HG03064 (cell line): ENCODE measurements around the gene EMSY.

Experiments used
- ATAC-seq: cut with Tn5 transposase; IDR thresholded peaks from one replicate; pipeline ENCODE4 v1.9.1; 2021; ENCODE audit warnings: low read depth; ENCODE audit not compliant: unreplicated experiment

EMSY gene

DNA sequence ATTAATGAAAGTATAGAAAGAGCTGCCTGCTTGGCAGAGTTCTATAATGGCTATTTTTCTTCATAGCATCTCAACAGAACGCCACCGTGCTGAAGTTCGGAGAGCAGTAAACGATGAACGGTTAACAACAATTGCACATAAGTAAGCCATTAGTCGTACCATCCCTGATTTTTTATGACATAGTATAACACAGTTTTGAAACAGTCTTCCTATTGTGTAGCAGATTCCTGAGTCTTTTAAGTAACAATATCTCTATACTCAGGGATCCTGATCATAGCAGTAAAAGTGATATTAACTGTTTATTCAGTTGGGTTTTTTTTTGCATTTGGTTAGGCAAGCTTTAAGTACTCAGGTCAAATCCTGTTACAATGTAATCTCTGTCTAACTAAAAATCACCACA is 8.4 kb downstream of the EMSY start:
- no peak for ATAC-seq

DNA sequence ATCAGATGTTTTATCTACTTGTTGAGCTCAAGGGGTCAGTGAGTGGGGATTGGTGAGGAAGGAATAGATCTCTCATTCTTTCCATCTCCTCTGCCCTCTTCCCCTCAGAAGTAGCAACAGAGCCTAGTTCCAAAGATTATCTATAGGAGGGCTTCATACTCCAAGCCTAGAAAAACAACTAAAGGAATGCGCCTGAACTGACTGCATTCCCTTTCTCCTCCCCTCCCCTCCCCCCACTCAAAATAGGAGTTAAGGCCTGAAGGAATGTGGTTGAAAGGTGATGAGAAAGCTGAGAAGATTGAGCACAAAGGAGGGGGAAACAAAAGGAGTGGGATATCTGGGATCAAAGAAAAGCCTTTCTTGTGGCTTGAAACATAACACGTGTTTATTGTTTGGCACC is 10.5 kb downstream of the EMSY start:
- ATAC-seq: no peak

DNA sequence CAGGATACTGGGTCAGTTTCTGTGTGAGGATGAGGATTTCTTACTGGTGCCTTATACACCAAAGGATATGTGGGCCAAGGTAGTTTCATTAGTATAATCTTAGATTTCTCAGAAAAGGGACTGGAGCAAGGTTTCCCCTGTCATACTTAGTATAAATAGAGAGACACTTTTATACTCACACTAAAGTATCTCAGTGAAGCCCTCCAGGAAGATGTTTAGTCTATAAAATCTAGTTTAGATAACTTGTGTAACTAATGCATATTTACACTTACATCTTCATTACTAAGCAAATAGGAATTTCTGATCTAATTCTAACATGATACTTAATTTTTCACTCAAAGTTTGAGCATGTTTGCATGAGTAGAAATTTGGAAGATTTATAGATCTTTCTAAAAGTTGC is 11.1 kb downstream of the EMSY start:
- no peak for ATAC-seq

DNA sequence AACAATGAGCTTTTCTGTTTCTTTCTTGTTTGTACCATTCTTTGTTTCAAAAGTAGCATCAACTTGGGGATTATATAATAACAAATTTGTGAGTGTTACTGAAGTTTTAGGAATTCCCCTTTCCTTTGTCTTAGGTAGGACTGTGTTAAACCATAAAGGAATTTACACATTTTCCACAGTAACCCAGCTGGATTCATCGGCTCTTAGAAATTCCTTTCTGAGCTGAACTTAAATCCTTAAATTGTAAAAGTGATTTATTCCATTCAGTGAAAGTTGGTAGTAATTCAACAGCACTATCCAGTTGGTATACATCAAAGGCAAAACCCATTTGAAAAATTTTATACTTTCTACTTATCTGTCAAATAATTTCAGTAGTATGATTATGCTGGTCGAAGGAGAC is 11.8 kb downstream of the EMSY start:
- no peak for ATAC-seq

DNA sequence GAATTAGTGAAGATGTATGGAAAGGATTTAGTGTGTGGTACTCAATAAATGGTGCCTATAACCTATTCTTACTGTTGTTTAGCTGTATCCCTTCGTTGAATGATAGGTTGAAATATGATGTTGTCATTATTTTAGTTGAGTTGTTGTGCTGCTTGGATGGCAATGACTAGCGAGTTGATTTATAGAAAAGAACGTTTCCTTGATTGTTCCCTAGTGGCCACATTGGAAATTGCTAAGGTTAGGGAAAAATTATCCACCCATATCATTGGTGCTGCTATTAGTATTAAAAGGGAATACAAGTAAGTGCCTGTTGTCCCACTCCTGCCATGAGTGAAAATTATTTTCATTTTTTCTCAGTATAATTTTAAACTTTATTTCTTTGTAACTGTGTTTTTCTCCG is 14.5 kb downstream of the EMSY start:
- no peak for ATAC-seq

DNA sequence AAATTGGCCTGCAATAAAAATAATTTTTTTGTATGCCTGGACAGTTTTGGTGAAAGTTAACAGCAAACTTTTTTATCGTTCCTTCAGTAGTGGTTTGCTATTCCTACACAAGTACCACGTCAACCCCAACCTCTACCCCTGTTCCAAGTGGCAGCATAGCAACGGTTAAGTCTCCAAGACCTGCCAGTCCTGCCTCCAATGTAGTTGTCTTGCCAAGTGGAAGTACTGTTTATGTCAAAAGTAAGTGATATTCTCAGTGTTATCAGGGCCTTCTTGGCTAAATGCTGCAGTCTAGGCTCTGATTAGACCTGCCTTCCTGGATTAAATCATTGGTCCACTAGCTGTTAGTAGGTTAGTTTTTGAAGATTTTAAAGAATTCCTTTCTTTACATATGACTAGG is 15.0 kb downstream of the EMSY start:
- ATAC-seq: no peak

DNA sequence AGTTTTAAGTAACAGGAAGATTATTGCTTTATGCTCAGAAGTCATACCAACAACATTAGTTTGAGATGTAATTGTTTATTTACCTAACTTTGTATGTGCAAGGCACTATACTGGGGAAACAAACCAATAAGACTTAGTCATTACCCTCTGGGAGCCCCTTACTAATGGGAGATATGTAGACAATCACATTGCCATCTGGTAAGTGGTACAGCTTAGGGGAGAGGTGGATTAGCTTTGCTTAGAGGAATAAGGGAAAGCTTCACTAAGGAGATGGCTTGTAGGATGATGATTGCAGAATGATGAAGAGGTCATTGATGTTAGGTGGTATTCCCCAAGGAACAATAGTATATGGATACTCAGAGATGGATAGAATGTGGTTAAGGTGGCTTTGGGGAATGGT is 17.5 kb downstream of the EMSY start:
- no peak for ATAC-seq

DNA sequence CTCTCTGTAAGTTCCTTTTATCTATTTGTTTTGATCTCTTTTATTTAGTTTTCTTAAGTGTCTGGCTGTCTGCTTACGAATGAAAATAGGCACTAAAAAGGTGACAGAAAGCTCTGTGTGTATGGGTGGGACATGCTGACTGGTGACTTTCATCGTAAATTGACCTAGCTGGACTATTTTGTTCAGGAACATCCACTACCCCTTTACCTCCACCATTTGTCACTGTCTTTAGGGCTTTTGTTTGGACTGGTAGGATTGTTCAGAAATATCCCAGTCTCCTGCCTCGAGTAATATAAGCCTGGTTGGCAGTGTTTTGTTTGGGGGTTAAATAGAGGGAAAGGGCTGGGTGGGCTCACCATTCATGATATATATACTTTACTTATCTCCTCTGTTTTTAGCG is 20.9 kb downstream of the EMSY start:
- ATAC-seq: no peak

DNA sequence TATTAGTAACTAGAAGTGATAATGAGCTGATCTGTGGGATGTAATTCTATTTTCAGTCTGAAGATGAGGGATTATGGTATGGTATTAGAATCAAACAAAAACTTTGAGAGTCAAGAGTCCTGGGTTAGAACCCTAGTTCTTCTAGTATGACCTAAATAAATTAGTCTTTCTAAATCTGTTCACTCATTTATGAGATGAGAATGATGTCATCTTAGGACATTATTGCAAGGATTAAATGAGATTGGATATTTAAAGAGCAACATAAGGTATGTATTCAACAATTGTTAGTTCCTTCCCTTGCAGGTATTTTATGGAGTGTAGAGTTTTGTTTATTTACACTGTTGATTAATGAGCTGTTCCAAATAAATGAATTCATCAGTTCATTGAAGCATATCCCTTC is 21.8 kb downstream of the EMSY start:
- no peak for ATAC-seq

DNA sequence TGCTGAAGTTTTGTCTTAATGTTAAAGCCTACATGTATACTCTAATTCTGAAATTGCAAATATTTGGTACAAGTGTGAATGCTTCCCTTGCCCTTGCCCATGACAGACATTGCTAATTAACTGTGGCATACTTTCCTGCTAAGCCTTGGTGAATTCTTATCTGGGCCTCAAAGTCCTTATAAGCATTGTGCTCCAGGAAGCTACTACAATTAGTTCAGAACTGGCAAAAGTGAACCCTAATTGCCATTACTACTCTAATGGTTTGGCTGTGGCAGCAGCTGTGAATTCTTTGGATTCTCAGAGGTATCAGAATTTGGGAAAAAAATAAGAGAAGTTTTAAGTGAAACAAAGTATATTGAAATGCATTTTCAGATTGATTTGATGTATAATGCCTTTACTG is 24.3 kb downstream of the EMSY start:
- no peak for ATAC-seq

DNA sequence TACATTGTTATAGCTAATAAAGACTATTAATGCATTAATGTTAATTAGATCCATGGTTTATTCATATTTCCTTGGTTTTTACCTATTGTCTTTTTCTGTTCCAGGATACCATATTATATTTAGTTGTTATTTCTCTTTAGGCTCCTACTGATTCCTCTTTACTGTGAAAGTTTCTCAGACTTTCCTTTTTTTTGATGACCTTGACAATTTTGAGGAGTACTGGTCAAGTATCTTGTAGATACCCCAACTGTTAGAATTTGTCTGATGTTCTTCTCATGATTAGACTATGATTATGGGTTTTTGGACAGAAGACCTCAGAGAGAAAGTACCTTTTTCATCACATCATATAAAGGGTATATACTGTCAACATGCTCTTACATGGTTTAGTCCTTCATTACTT is 26.6 kb downstream of the EMSY start:
- ATAC-seq: no peak

DNA sequence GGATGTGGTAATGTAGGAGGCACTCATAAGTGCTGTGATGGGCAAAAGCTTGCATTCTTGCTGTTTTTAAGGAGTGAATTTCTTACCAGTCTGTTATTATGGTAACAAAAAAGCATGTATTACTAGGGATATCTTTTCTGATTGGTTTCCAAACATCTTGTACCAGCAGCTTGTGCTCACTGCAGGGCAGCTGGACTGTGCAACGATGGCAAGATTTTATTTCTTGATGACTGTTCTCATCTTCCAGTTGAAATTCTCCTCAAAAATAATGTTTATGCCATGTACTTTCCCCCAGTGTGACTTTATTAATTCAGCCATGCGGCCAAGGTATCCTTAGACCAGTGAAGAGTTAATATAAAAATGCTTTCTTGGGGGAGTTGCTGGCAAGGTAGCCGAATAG is 35.4 kb downstream of the EMSY start:
- ATAC-seq: no peak

DNA sequence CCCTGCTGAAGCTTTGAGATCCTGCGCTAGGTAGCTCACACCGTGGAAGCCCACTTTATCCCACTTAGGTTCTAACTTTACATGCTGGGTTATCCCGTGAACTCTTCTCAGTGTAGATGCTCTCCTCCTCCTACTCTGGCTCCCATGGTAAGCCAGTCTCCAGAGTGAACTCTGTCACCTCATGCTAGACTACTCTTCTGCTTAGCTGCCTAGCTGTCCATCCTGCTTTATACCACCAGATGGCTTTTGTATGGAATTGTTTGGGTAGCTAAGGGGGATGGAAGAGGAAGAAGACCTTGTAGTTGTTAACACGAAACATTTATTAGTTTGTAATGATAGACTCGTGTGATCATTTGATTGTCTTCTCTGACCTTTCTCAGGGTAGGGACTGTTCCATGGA is 46.8 kb downstream of the EMSY start:
- no peak for ATAC-seq

DNA sequence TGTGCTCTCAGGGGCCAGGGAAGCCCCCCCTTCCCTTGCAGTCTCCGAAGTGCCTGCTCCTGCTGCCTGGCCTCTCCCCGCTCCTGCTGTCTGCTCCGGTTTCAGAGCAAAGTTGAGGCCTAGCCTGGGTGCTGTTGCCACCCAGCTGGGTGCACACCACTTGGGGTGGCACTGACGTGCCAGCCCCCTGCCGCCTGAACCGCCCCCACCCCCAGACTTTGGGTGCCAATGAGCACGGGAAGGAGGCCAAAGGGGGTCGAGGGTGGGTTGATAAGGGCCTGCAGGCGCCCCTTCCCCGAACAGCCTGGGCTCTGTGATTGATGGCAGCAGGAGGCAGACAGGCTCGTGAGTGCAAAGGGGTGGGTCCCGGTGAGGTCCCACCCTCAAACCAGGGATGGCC is 48.2 kb downstream of the EMSY start:
- no peak for ATAC-seq

DNA sequence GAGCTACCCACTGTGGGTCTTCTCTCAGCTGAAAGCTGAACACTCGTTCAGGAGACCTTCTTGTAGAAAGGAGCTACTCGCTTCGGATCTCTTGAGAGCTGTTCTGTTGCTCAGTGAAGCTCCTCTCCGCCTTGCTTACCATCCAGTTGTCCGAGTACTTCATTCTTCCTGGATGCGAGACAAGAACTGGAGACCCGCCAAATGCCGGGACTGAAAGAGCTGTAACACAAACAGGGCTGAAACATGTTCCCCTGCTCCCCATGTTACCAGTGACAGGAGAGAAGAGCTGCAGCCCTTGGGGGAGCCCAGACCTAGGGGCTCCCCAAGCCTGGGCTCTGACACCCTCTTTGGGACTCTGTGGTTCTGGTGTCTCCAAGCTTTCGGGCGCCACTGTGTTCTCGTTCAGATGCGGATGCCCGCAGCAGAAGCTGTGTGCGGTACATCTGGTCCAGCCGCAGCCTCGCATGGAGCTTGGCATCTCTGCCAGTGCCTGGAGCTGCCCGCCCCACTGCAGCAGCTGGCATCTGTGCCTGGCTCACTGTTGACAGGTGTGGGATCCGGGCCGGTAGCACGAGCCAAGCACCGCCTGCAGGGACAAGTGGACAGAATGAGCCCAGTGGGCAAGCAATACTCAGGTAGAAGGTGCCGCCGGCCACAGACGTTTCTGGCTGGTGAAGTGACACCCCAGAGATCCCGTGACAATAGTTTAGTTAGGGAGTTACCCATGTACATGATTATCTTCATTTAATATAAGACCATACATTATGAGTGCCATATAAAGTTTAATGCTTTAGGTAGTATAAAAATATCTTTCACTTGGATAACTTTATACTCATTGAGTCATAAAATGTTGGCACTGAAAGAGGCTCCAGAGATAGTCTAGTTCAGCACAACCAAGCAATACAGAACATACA is 49.1 kb downstream of the EMSY start:
- ATAC-seq: no peak

DNA sequence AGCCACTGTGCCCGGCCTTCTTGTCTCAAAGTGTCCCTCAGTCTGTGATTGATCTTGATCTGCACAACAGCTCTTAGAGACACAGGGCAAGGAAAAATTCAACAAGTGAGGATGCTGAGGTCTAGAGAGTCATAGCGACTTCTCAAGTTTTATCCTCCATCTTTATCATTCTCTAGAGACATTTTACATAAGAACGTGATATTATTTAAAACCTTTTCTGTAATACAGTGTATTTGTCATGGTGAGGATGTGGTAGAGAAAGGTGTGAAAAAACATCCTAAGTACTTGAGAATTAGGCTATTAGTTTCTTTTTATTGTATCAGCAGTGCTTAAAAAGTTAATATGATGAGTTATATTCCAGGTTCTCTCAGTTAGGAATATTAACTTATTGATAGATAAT is 50.2 kb downstream of the EMSY start:
- ATAC-seq: no peak

DNA sequence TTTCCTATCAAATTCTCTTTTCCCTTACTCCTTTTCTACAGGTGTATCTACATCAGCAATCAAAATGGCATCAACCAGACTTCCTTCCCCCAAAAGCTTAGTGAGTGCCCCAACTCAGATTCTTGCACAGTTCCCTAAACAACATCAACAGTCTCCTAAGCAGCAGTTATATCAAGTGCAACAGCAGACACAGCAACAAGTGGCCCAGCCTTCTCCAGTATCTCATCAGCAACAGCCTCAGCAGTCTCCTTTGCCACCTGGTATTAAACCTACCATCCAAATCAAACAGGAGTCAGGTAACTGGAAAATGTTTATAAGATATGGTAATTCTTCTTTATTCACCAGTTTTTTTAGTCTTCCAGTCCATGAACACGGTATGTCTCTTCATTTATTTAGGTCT is 51.4 kb downstream of the EMSY start:
- ATAC-seq: no peak

DNA sequence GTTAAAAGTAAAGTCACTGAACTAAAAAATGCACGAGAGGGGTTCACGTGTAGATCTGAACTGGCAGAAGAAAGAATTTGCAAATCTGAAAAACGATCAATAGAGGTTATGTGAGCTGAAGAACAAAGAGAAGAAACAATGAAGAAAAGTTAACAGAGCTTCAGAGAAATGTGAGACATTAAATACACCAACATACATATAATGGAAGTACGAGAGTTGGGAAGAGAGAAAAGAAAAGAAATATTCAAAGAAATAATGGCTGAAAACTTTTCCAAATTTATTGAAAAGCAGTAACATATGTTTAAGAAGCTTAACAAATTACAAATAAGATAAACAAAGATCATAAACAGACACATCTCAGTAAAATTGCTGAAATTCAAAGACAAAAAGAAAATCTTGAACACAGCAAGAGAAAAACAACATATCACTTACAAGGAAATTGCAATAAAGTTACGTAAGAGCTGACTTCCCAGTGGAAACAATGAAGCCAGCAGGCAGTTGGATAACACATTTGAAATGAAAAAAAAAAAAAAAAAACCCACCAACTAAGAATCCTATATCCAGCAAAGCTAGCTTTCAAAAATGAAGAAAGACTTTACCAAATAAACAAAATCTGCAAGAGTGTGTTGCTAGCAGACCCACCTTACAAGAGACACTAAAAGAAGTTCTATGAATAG is 56.8 kb downstream of the EMSY start:
- ATAC-seq: no peak

DNA sequence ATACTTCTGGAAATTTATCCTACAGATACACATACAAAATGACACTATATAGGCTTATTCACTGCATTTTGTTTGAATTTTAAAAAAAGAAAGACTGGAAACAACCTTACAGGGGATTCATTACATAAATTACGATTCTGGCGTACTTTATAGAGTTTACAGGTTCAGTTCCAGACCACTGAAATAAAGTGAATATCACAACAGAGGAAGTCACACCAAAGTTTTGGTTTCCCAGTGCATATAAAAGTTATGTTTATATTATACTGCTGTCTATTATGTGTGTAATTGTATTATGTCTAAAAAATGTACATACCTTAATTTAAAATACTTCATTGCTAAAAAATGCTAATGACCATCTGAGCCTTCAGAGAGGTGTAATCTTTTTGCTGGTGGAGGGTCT is 62.0 kb downstream of the EMSY start:
- no peak for ATAC-seq

DNA sequence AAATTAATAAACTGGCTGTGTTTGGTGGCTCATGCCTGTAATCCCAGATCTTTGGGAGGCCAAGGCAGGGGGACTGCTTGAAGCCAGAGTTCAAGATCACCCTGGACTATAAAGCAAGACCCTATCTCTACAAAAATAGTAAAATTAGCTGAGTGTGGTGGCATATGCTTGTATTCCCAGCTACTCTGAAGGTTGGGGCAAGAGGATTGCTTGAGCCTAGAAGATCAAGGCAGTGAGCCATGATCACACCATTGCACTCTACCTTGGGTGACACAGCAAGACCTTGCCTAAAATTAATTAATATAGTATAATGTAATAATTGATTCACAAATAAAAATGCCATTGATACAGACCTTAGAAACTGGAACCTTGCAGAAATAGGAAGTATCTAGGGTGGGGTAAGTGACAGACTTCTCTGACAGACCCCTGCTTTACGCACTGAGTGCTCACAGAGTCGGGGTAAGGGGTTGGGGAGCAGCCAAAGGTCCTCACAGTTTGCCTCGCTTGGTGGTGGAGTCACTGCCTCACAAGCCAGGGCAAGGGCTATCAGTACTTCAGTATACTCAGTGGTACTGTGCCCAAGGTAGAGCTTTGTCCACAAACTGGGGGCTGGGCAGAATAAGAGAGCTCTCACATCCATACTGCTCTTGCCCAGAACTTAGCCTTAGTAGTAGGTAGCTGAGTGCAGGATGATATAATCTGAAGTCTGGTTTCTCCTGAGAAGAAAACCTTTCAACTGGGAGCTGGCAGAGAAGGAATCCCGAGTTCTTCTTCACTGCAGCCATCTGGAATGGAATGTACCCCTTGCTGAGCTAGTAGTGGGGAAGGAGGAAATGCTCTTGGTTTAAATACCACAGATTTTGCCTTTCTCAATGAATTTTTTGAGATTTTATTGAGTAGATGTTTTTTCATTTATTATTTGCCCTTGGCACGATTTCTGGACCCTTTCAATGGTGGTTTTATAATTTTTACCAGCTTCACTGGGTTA is 65.5 kb downstream of the EMSY start:
- ATAC-seq: no peak
